ENCODE results near the gene TLCD3A. TPM values are rescaled to one million over a fixed set of nuclear protein-coding genes. Genes with fewer than 3 reads are reported as not detected.

Gene TLCD3A
- total RNA-seq, 2 donors from 2014 or later: 7.3 to 15.9 TPM

GRCh38 chr17:700504-701094 lies 31.8 kb upstream of the TLCD3A start:
- Histone ChIP-seq H3K27me3 (replicated peaks; ENCODE audit: insufficient read depth) (no peaks in the 10 kb centered on the region), H3K27ac (no peak overlapping the region), H3K4me1 (ENCODE audit: control insufficient read depth in 1 of 2, low read depth in 2 of 2) (no peaks in the 10 kb centered on the region), H3K9me3 (no peaks in the 10 kb centered on the region), H3K4me3 (no peak overlapping the region), H3K36me3 (peaks cover 11% of the 10 kb centered on the region)
- ATAC-seq (ENCODE audit: insufficient number of reproducible peaks, low FRiP score, low read depth) (no peak), DNase-seq (ENCODE audit: low spot score) (no peak)
- TF ChIP-seq CTCF (IDR thresholded peaks at IDR 0.05): peak; percentile 74

GRCh38 chr17:703081-703875 lies 29.1 kb upstream of the TLCD3A start:
- ATAC-seq (ENCODE audit: insufficient number of reproducible peaks, low FRiP score, low read depth): no peak

GRCh38 chr17:704111-704864 lies 28.1 kb upstream of the TLCD3A start:
- Histone ChIP-seq H3K4me3 (no peak overlapping the region), H3K36me3 (peaks cover 10% of the 10 kb centered on the region), H3K27ac (no peak overlapping the region), H3K9me3 (no peaks in the 10 kb centered on the region), H3K4me1 (ENCODE audit: control insufficient read depth in 1 of 2, low read depth in 2 of 2) (no peaks in the 10 kb centered on the region), H3K27me3 (replicated peaks; ENCODE audit: insufficient read depth) (no peaks in the 10 kb centered on the region)
- no peak for TF ChIP-seq CTCF (IDR thresholded peaks at IDR 0.05)
- no peak for DNase-seq (ENCODE audit: low spot score)
- ATAC-seq (ENCODE audit: insufficient number of reproducible peaks, low FRiP score, low read depth): no peak

More at GRCh38 chr17:703081-703875, 29.1 kb upstream of the TLCD3A start:
- H3K27me3 ChIP-seq (replicated peaks; ENCODE audit: insufficient read depth): no peaks in the 10 kb centered on the region
- no peak for DNase-seq (ENCODE audit: low spot score)
- no peak for TF ChIP-seq CTCF (IDR thresholded peaks at IDR 0.05)
- H3K36me3 ChIP-seq: peaks cover 4% of the 10 kb centered on the region
- no peak overlapping the region for H3K4me3 ChIP-seq
- no peaks in the 10 kb centered on the region for H3K4me1 ChIP-seq (ENCODE audit: control insufficient read depth in 1 of 2, low read depth in 2 of 2)
- H3K9me3 ChIP-seq: no peaks in the 10 kb centered on the region
- no peak overlapping the region for H3K27ac ChIP-seq

- no peak for TF ChIP-seq CTCF (IDR thresholded peaks at IDR 0.05)
- DNase-seq (ENCODE audit: low spot score) (no peak), ATAC-seq (ENCODE audit: insufficient number of reproducible peaks, low FRiP score, low read depth) (no peak)
- Histone ChIP-seq H3K4me3 (no peak overlapping the region), H3K9me3 (no peaks in the 10 kb centered on the region), H3K27ac (no peak overlapping the region), H3K4me1 (ENCODE audit: control insufficient read depth in 1 of 2, low read depth in 2 of 2) (no peaks in the 10 kb centered on the region), H3K36me3 (peaks cover 16% of the 10 kb centered on the region), H3K27me3 (replicated peaks; ENCODE audit: insufficient read depth) (no peaks in the 10 kb centered on the region)
Measured at GRCh38 chr17:705011-705410, 27.4 kb upstream of the TLCD3A start.

- Histone ChIP-seq H3K36me3 (peaks cover 16% of the 10 kb centered on the region), H3K4me3 (no peak overlapping the region), H3K4me1 (ENCODE audit: control insufficient read depth in 1 of 2, low read depth in 2 of 2) (no peaks in the 10 kb centered on the region), H3K27ac (no peak overlapping the region), H3K27me3 (replicated peaks; ENCODE audit: insufficient read depth) (no peaks in the 10 kb centered on the region), H3K9me3 (no peaks in the 10 kb centered on the region)
- no peak for TF ChIP-seq CTCF (IDR thresholded peaks at IDR 0.05)
- DNase-seq (ENCODE audit: low spot score) (no peak), ATAC-seq (ENCODE audit: insufficient number of reproducible peaks, low FRiP score, low read depth) (no peak)
Measured at GRCh38 chr17:705863-706262, 26.5 kb upstream of the TLCD3A start.
